ENCODE data around the gene ODAD3. TPM values are rescaled to one million over a fixed set of nuclear protein-coding genes. Genes with fewer than 3 reads are reported as not detected.

Gene ODAD3
- 1 to 10 TPM in 2 of 7 donors, under 1 TPM in 5; 0.18 to 5.4 (median 0.56) TPM for total RNA-seq
- 1 to 10 TPM in 1 of 2 donors, under 1 TPM in 1; 0.42 to 1.1 TPM for polyA plus RNA-seq
- long read RNA-seq, donor 1, partial matches to known transcripts, result 0 of 1 reads
- long read RNA-seq, donor 1, other reads (novel, unspliced or antisense), result 0 of 1 reads
- long read RNA-seq, donor 2, partial matches to known transcripts, result 143 of 167 reads
- long read RNA-seq, donor 2, other reads (novel, unspliced or antisense), result 24 of 167 reads
- long read RNA-seq, donor 3, partial matches to known transcripts, result 2 of 3 reads
- long read RNA-seq, donor 3, other reads (novel, unspliced or antisense), result 1 of 3 reads

DNA sequence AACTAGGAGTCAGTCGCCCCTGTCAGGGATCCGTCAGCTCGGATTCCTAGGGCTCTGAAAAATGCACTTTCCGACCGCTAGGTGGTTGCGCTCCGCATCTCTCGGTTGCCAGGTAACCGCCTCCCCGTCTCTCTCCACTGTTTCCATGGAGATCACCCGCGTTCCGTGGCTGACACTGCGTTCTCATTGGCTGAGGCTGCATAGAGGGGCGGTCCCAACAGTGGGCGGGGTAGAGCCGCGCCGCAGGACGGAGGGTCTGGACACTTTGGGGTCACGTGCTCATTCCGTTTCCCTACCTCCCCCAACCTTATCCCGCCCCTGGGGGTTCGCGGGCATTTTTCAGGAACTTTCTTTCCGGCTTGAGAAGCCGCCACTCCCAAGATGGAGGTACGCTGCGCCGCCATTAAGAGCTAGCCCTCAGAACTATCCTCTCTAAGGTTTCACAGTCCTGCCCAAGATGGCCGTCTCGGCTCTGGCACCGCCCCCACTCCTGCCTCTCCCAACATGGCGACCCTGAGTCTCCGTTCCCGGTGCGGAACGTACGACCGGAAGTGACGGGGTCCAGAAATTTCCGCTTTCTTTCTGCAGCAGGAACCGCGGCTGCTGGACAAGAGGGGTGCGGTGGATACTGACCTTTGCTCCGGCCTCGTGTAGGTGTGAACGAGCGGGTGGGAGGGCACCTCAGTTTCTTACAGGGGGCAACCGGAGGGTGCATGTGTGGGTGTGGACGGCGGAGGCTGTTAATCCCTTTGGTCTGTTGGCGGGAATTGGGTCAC, at the start of gene ODAD3, which contains the start of gene PRKCSH:
Gene ODAD3, minus strand, starts transcription at position 65 of the 776 bp plus-strand sequence. CDS start 105 bp downstream, outside the sequence.
Gene PRKCSH, plus strand, starts transcription at position 579 of the 776 bp plus-strand sequence. CDS start 483 bp downstream, outside the sequence.
- Histone ChIP-seq H3K4me1 (ENCODE audit: insufficient read depth) (peaks cover 12% of the 10 kb centered on the region), H3K9me3 (no peaks in the 10 kb centered on the region), H3K4me3 (peak within 1 kb of the TSS; percentile 88), H3K36me3 (no peaks in the 10 kb centered on the region), H3K27ac (peak within 1 kb of the TSS in 1 of 2 donors; percentile 71), H3K27me3 (no peaks in the 10 kb centered on the region)
- intact Hi-C loops (cut with DNase I), result no loop called here
- DNase-seq, result peak; percentile 99
- TF ChIP-seq CTCF (IDR thresholded peaks at IDR 0.05), result peak; percentile 87 to 98 (median 97)
- no peak for TF ChIP-seq EP300 (IDR thresholded peaks at IDR 0.05)
- no peak for TF ChIP-seq POLR2A (IDR thresholded peaks at IDR 0.05)
- 0% methylated on average over 42 to 53 of the region's 53 CpGs for WGBS, 3 donors

GRCh38 chr19:11483366-11484111, 48.6 kb upstream of the ODAD3 start:
- Histone ChIP-seq H3K27ac (no peak overlapping the region), H3K27me3 (peaks cover 11% of the 10 kb centered on the region), H3K9me3 (no peaks in the 10 kb centered on the region), H3K36me3 (no peaks in the 10 kb centered on the region), H3K4me3 (no peak overlapping the region), H3K4me1 (ENCODE audit: insufficient read depth) (peaks cover 11% of the 10 kb centered on the region)
- intact Hi-C loops (cut with DNase I), result loop anchor here in 3 of 4 donors (2.0 to 10.0 kb wide), 3 partner anchors 99 to 189 kb away; partner anchors contain the start of genes EPOR (in 1 of the 3) and TSPAN16 (in 1 of the 3)
- TF ChIP-seq POLR2A (IDR thresholded peaks at IDR 0.05), result no peak
- no peak for TF ChIP-seq EP300 (IDR thresholded peaks at IDR 0.05)
- no peak for TF ChIP-seq CTCF (IDR thresholded peaks at IDR 0.05)
- WGBS, 3 donors, result 71 to 75% (median 74%) methylated on average over 46 to 57 of the region's 57 CpGs
- no peak for DNase-seq

- intact Hi-C loops (cut with DNase I), result loop anchor here in 3 of 4 donors (2.0 to 10.0 kb wide), 3 partner anchors 98 to 188 kb away; partner anchors contain the start of genes EPOR (in 1 of the 3) and TSPAN16 (in 1 of the 3)
- Histone ChIP-seq H3K9me3 (no peaks in the 10 kb centered on the region), H3K36me3 (no peaks in the 10 kb centered on the region), H3K4me1 (ENCODE audit: insufficient read depth) (peaks cover 11% of the 10 kb centered on the region), H3K27me3 (peaks cover 11% of the 10 kb centered on the region), H3K27ac (no peak overlapping the region), H3K4me3 (no peak overlapping the region)
- 2% methylated on average over 39 to 58 of the region's 58 CpGs for WGBS, 3 donors
- TF ChIP-seq POLR2A (IDR thresholded peaks at IDR 0.05), result no peak
- TF ChIP-seq CTCF (IDR thresholded peaks at IDR 0.05), result peak; percentile 81 to 97 (median 94)
- no peak for TF ChIP-seq EP300 (IDR thresholded peaks at IDR 0.05)
- peak; percentile 67 to 85 (median 75) for DNase-seq
These were observed 47.6 kb upstream of the ODAD3 start for GRCh38 chr19:11482384-11483050.
